NCI-H82 (cell line): ENCODE measurements around the gene NFU1.

Experiments used
- DNase-seq: peaks from one replicate; lab custom pipeline; 2025; lab: John Stamatoyannopoulos, UW

Gene NFU1

GRCh38 chr2:69436938-69437750 is at the start of gene NFU1:
TSS of gene NFU1 (minus strand) at chr2:69437435. CDS start at chr2:69437422, 13 bp downstream.
- DNase-seq: peak; percentile 96

GRCh38 chr2:69483696-69484095 is 46.5 kb upstream of the NFU1 start:
- no peak for DNase-seq

DNA sequence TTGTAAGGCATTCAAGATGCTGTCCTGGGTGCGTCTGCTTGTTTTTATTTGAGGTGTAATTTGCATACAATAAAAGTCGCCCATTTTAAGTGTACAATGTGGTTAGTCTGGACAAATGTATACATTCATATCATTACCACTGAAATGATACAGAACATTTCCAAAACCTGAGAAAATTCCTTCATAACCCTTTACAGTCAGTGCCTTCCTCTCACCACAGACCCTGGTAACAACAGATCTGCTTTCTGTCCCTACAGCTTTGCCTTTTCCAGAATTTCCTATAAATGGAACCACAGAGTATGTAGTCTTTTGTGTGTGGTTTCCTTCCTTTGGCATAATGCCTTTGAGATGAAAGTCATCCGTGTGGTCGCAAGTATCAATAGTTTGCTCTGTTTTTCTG is 45.8 kb upstream of the NFU1 start:
- DNase-seq: no peak

DNA sequence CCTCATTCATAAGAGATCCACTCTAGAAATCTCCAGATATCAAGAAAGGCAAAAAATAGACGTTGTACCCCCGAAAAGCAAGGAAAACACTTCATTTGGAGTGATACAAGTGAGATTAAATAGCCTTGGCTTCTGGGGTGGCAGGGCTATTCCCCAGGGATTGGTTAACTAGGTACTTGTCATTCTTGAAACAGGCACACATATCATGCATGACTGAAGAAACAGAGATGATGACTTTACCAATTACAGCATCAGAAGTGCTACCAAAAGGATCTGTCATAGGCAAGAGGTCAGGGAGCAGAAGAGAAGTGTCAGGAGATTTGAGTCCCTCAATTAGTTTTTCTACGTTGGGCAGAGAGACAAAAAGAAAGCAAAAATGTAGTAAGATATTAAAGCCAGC is 45.2 kb upstream of the NFU1 start:
- DNase-seq: peak; percentile 19

DNA sequence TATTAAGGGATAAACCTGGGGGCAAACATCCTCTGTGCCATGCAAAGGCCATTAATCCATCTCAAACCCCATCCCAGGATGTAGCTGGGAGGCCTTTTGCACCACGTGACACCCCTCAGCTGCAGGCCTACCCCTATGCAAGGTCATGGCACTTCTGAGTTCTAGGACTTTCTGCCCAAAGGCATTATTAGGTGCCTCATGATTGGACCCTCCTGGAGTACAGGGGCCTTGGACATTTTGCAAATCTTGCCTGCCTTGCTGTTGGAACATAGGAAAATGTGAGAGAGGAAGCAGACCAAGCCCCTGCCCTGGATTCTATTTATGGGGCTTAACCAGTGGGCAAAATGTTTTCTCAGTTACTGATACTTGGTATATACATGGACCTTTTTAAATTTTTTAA is 44.2 kb upstream of the NFU1 start:
- DNase-seq: no peak

DNA sequence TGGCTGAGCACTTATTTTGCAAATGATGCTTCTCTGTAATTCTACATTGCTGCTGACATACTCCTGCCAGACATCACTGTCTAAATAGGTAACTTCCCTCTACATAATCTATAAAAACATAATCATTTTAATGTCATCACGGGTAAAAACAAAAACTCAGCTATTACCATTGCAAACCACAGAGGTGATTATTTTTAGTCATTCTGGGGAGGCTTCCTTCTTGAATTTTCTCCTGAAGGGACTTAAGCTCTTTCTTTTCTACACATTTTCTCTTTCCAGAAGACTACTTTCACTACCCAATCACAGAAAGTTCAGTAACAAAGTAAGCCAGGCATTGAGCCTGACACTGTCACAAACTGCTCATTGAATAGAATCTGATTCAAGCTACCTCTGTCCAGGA is 40.4 kb upstream of the NFU1 start:
- DNase-seq: no peak

DNA sequence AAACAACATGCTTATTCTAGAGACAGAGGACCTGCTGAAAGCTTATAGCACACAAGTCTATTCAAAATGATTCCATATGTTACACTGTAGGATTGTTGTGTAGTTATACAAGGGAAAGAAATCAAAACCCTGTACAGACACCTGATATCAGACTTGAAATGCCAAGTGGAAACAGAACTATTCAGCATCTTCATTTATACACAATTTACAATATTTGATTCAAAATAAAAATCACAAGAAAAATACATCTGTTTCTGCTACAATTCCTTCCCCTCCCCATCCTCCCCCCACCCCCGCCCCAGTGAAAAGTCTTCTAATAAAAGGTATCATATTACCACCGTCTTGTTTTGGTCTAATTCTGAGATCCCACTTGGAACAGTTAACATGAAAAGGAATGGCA is 37.5 kb upstream of the NFU1 start:
- no peak for DNase-seq

DNA sequence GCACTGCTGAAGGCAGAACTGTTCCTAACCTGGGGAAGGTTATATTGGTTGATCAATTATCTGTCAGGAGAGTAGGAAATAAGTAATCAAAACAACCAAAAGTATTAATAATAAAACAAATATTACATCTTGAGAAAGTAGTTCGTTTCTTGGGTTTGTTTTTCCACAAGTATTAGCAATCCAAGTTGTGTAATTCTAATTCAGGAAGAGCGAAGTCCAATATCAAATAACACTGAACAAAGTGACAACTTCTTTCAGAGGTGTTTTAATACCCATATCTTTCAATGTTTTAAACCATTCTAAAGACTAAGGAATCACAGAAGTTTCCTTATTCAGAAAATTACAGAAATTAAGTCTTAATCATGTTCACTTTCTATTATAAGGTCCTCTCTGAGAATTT is 34.6 kb upstream of the NFU1 start:
- no peak for DNase-seq

GRCh38 chr2:69470911-69471310 is 33.7 kb upstream of the NFU1 start:
- no peak for DNase-seq

GRCh38 chr2:69469784-69470183 is 32.5 kb upstream of the NFU1 start:
- DNase-seq: no peak

DNA sequence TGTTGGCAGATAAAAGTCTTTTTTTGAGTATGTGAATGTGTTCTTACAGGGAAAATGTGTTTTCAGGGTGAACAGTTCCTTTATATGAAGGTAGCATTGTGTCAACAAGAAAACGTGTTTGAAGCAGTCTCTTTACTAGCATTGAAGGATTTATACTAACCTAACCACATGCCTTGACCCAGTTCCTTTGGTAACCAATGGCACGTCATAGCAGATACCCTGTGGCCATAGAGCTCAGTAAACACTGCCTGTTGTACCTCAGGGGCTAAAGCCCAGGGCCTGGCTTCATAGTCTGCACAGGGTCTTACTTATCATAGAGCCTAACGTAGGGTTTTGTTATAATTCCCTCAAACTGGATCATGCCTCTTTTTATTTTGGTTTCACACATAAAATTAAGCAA is 32.1 kb upstream of the NFU1 start:
- DNase-seq: no peak

GRCh38 chr2:69466728-69467127 is 29.5 kb upstream of the NFU1 start:
- no peak for DNase-seq

GRCh38 chr2:69465513-69466456 is 28.6 kb upstream of the NFU1 start:
- no peak for DNase-seq

- peak; percentile 33 for DNase-seq
Observed at GRCh38 chr2:69464575-69464974, 27.3 kb upstream of the NFU1 start.

GRCh38 chr2:69462780-69463179 is 25.5 kb upstream of the NFU1 start:
- DNase-seq: no peak

- no peak for DNase-seq
Observed at GRCh38 chr2:69461404-69461803, 24.2 kb upstream of the NFU1 start.

DNA sequence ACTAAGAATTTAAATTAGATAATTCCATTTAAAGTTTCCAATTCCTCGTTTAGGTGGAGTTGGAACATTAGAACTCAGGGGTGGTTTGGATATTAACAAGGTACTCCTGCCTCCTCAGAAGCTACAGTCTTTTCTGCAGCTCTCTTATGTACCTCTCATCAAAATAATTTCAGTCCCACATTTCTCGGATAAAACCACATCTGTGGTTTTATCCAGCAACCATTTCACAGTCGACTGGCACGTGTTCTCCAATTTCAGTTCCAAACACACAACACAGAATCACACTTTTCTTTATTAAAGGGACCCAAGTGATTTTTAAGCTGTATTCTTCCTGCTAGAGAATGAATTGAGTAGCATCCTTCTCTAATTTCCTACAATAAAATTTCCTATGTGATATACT is 22.7 kb upstream of the NFU1 start:
- DNase-seq: no peak

DNA sequence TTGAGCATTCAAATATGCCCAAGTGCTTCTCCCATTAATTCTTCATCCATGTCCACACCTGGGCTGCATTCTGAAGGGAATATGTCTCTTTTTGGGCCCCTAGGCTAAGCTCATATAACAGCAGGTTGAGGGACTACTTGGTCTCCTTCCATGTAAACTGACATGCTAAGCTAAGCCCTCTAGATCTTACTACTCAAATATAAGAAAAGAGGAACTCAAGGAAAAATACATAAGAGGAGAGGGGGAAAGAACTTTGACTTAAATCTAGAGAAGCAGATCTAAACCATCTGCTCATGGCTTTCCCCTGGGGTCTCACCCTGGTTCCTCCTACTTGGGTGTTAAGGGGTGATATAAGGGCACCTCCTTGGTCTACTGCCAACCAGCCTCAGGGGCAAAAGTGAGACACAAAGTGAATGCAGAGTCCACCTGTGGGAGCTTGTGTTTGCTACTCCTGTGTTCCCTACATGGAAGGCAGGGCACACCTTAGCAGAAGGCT is 19.8 kb upstream of the NFU1 start:
- peak; percentile 33 for DNase-seq

DNA sequence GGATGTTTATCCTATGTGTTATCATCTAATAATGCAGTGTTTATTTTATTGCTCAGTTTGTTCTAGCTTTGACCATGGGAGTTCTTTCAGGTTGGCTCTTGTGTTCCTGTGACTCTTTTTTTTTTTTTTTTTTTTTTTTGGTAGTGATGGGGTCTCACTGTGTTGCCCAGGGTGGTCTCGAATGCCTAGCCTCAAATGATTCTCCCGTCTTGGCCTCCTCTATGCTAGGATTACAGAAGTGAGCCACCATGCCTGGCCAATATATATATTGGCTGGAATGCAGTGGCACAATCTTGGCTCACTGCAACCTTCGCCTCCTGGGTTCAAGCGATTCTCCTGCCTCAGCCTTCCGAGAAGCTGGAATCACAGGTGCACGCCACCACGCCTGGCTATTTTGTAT is 18.9 kb upstream of the NFU1 start:
- DNase-seq: no peak

- DNase-seq: no peak
Observed at GRCh38 chr2:69454976-69455375, 17.7 kb upstream of the NFU1 start.

GRCh38 chr2:69453475-69454129 is 16.4 kb upstream of the NFU1 start:
- peak; percentile 75 for DNase-seq

GRCh38 chr2:69452687-69453086 is 15.5 kb upstream of the NFU1 start:
- DNase-seq: no peak
